HG02642 (cell line): ENCODE results near the gene KDM7A.

ENCODE experiments used
- ATAC-seq: cut with Tn5 transposase; IDR thresholded peaks from one replicate; pipeline ENCODE4 v1.9.1; 2021; ENCODE audit warnings: mild to moderate bottlenecking; ENCODE audit not compliant: unreplicated experiment, poor library complexity

The KDM7A gene

GRCh38 chr7:140060243-140060630, 116.5 kb downstream of the KDM7A start:
- ATAC-seq, result no peak

GRCh38 chr7:140059273-140060242, 117.2 kb downstream of the KDM7A start:
- no peak for ATAC-seq

- ATAC-seq, result no peak
These were observed 118.3 kb downstream of the KDM7A start for GRCh38 chr7:140058517-140058916.

GRCh38 chr7:140057143-140057535, 119.6 kb downstream of the KDM7A start:
- no peak for ATAC-seq

- no peak for ATAC-seq
These were observed 120.2 kb downstream of the KDM7A start for GRCh38 chr7:140056431-140057142.

- no peak for ATAC-seq
These were observed 121.0 kb downstream of the KDM7A start for GRCh38 chr7:140055833-140056232.

- ATAC-seq, result no peak
These were observed 122.0 kb downstream of the KDM7A start for GRCh38 chr7:140054751-140055150.

- ATAC-seq, result peak; percentile 83
These were observed 122.8 kb downstream of the KDM7A start for GRCh38 chr7:140053812-140054539.

- ATAC-seq, result no peak
These were observed 125.0 kb downstream of the KDM7A start for GRCh38 chr7:140051820-140052219.

- no peak for ATAC-seq
These were observed 126.7 kb downstream of the KDM7A start for GRCh38 chr7:140050100-140050499.

GRCh38 chr7:140049339-140050024, 127.3 kb downstream of the KDM7A start:
- no peak for ATAC-seq

GRCh38 chr7:140048989-140049338, 127.8 kb downstream of the KDM7A start:
- ATAC-seq, result no peak

- no peak for ATAC-seq
These were observed 128.6 kb downstream of the KDM7A start for GRCh38 chr7:140048138-140048537.

GRCh38 chr7:140047197-140047596, 129.6 kb downstream of the KDM7A start:
- no peak for ATAC-seq

- ATAC-seq, result no peak
These were observed 131.1 kb downstream of the KDM7A start for GRCh38 chr7:140045697-140046096.

GRCh38 chr7:140044251-140044650, 132.5 kb downstream of the KDM7A start:
- ATAC-seq, result no peak

GRCh38 chr7:140042386-140042670, 134.5 kb downstream of the KDM7A start:
- no peak for ATAC-seq

GRCh38 chr7:140041659-140042385, 135.0 kb downstream of the KDM7A start:
- ATAC-seq, result no peak

GRCh38 chr7:140039896-140040295, 136.9 kb downstream of the KDM7A start:
- ATAC-seq, result no peak

GRCh38 chr7:140039066-140039465, 137.7 kb downstream of the KDM7A start:
- ATAC-seq, result no peak
